DMS153 treated with DMSO at 0.1 percent for 48 hours (cell line): Measurements from ENCODE around the gene UROC1.

Source experiments
- DNase-seq: peaks from one replicate; lab custom pipeline; 2025; ENCODE audit not compliant: unreplicated experiment; lab: John Stamatoyannopoulos, UW

UROC1 gene

DNA sequence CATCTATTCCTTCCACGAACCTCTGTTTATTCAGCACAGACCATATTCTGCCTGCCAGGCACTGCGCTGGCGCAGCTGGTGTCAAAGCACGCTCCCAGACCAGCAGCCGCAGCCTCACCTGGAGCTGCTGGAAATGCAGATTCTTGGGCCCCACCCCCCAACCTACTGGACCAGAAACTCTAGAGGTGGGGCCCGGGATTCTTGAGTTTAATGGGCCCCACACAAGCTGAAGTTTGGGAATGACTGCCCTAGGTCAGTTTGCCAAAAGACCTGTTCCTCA is 13.4 kb upstream of the UROC1 start:
- no peak for DNase-seq

- DNase-seq = no peak
Observed at GRCh38 chr3:126530171-126531050, 12.8 kb upstream of the UROC1 start.

GRCh38 chr3:126529585-126530170 is 12.1 kb upstream of the UROC1 start:
- no peak for DNase-seq

DNA sequence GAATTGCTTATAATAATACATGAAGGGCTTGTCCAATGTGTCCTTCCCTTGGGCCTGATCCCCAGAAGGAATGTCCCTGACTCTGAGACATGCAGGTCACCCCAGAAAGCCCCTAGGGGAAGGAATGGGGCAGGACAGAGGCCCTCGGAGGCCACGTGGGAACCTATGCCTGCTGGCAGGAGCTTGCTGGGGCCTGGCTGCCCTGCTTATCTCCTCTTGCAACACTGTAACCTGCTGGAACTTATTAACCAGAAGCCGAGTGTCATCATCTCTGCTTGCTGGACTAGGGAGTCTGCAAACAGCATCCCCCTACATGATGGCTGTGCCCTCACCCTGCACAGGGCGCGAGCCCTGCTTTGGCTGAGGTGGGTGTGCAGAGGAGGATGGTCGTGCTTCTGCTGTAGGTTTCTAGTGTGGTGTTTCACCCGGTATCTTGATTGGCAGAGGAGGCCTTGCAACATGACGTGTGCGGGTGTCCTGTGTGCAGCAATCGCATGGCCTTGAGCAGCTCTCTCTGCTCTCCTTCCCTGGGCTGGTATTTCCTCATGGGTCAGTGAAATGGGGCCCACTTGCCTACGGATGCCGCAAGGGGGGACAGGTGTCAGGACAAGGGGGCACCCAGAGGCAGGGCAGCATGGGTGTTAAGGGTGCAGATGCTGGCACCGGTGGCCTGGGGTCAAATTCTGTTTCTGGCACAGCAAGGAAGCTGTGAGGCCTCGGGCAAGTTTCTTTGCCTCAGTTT is 11.4 kb upstream of the UROC1 start:
- DNase-seq = no peak

DNA sequence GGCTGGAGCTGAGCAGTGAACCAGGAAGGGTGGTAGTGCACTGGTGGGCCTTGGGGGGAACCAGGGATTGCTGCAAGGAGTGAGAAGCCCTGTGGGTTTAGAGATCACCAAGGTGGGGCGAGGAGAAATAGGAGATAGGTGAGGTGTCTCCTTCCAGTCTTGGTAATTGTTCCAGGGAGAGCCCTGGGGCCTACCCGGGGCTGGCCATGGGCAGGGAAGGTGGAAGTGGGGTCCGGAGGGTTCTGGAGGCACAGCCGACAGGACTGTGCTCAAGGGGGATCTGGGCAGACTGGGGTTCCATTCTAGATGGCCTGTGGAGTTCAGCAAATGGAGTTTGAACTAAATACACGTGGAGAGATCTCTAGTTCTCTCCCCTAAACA is 10.8 kb upstream of the UROC1 start:
- no peak for DNase-seq

DNA sequence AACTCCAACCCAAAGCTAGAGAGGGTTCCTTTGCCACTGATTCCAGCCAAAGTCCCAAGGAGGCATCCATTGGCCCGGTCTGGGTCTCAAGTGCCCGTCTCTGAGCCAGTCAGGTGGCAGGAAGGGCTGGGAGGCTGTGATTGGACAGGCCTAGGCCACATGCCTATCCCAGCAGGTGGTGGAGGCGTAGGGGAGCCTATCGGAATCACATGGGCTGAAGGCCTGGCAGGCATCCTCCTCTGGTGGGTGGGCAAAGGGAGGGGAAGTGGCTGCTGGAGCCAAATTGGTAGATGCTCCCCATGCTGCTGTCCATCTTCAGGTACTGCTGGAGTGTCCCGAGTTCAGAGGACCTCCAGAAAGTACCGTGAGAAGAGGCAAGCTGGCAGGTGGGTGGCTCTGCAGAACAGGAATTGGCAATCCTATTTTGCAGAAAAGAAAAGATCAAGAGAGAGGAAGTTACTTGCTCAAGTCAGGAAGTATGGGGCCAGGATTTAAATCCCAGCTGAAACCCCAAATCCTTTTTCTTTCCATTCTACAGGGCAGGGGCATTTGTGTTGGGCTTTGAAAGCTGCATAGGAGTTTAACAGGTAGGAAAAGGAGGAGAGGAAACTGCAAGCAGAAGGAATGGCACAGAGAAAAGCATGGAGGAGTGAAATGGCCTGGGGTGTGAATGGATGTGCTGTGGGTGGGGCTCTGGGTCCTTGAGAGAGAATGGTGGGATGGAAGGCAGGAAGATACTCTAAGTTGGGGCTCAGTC is 10.1 kb upstream of the UROC1 start:
- no peak for DNase-seq

GRCh38 chr3:126527006-126527405 is 9.4 kb upstream of the UROC1 start:
- DNase-seq = no peak

DNA sequence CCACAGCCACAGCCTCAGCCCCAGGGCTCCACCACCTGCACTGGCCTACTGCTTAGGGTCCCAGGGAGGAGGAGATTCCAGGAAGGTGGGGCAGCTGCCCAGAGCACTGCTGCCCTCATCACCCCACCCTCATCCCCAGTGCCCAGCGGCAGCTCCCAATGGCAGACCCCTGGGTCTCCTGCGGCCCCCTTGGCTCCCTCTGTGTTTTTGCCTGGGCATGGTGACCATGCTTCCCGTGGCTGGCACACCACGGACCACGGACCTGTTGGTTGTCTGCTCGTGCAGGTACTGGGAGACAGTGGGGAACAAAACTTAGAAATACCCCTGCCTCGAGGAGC is 9.1 kb upstream of the UROC1 start:
- no peak for DNase-seq

DNA sequence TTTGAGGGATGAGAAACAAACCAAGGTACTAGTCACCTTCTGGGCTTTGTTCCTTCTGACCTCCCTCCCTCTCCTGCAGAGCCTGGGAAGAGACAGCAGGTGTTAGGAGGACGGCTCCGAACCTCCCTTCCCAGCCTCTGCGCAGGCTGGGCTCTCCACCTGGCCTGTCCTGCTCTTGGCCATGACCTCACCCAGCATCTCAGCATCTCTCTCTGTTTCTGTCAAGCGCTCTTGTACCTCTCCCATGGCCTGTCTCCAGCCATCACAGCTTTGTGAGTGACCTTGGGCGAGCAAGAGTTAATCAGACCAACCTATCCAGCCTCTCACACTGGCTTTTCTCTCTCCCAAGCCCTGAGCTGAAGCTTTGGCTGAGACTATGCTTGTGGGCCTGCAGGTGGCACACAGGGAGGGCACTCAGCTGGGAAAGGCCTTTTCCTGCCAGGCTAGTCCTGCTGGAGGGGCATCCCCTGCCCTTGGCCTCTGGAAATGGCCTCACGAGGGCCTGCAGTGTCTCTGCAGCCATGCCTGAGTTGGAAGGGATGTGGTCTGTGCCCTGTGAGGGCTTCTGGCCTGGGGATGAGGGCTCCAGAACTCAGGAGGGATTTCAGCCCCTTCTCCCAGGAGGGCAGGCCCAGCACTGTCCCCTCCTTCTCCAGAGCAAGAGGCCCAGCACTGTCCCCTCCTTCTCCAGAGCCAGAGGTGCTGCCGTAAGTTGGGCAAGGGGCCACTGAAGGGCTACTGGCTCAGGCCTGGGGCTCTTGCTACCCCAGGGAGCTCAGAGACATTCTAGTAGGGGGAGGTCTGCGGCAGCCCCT is 8.5 kb upstream of the UROC1 start:
- DNase-seq = no peak

- no peak for DNase-seq
Observed at GRCh38 chr3:126525091-126525852, 7.7 kb upstream of the UROC1 start.

GRCh38 chr3:126524429-126524988 is 6.9 kb upstream of the UROC1 start:
- DNase-seq = no peak

- DNase-seq = peak; percentile 5
Observed at GRCh38 chr3:126523745-126524428, 6.3 kb upstream of the UROC1 start, which contains the start of gene CHST13. Gene CHST13 (plus strand): TSS chr3:126524155. CDS start chr3:126524333, 178 bp downstream.

GRCh38 chr3:126522363-126522788 is 4.8 kb upstream of the UROC1 start:
- peak; percentile 49 for DNase-seq

GRCh38 chr3:126521122-126521891 is 3.7 kb upstream of the UROC1 start:
- no peak for DNase-seq

DNA sequence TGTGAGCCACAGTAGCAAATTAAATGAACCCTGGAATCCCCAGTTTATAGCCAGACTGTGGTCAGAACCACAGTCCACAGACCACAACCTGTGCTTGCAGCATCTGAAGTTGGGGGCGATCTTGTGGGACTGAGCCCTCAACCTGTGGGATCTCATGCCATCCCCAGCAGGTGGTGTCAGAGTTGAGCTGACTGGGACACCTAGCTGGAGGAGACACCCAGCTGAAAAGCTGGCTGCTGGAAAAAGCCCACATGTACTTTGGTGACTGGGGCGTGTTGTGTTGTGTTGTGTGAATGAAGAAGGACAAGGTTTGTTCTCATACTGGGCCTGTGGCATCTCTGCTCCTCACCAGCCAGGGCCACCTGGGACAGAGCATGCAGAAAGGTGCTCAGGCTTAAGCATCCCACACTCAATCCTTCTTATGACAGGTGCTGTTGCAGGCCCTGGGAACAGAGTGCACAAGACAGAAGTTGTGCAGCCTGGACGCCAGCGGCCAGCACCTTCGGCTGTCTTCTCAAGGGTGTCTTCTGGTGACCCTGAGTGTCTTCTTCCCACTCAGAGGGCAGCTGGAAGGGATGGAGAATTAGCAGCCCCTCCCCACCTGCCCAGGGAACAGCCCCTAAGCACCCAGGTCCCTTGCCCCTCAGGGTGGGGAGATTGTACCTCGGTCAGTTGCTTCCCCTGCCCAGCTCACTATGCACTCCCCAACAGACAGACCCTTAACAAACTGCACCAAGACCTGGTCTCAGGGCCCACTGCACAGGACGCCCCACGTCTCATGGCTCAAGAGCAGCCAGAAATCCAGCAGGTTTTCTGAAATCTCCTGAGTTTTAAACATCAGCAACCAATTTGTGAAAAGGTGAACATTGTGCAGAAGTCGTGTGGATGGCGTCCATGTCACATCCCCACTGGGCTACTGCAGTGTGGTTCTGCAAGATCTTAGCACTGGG is 2.2 kb upstream of the UROC1 start:
- no peak for DNase-seq

DNA sequence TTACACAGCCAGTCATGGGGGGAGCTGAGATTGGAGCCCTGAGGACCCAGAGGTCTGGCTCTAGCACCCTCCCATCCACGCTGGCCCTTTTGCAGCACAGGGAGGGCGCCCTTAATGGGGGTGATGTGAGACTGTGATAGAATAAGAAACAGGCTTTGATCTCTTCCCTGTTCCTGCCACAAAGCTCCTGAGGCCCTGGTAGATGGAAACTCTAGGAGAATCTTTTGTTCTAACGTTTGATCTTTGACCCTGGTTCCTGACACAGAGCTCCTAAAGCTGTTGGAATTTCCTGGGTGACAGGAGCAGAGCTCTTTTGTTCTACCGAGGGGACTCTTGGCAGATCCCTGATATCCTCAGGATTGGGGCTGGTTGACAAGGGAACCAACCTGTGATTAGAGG is 1.2 kb upstream of the UROC1 start:
- DNase-seq = no peak
